ENCODE measurements around the gene GLYR1. TPM values are rescaled to one million over a fixed set of nuclear protein-coding genes. Genes with fewer than 3 reads are reported as not detected.

Gene GLYR1
- polyA plus RNA-seq, 2 of the 4 experiments (the other 2 are of a cell fraction): 37.1 to 55.1 TPM

GRCh38 chr16:4895366-4895765 lies 48.3 kb upstream of the GLYR1 start:
- no peak for FAIRE-seq
- no peak overlapping the region for H3K4me3 ChIP-seq
- DNase-seq (ENCODE audit: low read depth in 1 of 2, low spot score in 1 of 2): no peak
- H3K4me1 ChIP-seq: no peaks in the 10 kb centered on the region
- H3K27ac ChIP-seq: no peak overlapping the region
- TF ChIP-seq HOXB13 (CRISPR knock-in tag; IDR thresholded peaks at IDR 0.05; ENCODE audit: low read depth) (no peak), ZSCAN20 (CRISPR knock-in tag; IDR thresholded peaks at IDR 0.05) (no peak)
- ATAC-seq: no peak
- 92% methylated on average over 13 of the region's 13 CpGs for WGBS (ENCODE audit: missing lambda C conversion rate)
- no peak overlapping the region for H3K4me2 ChIP-seq
- H3K9me3 ChIP-seq: no peaks in the 10 kb centered on the region
- ChIA-PET CTCF (interaction anchor here (3.0 kb wide), 1 partner anchor 61 kb away, joined by 11 read pairs; no protein-coding TSS in a partner anchor), POLR2A (no interaction called here)

GRCh38 chr16:4894276-4895150 lies 47.4 kb upstream of the GLYR1 start:
- FAIRE-seq (no peak), ATAC-seq (peak in 1 of 2 experiments; percentile 79; a peak in 3 of 6 replicates), DNase-seq (ENCODE audit: low read depth in 1 of 2, low spot score in 1 of 2) (peak; percentile 36 to 39)
- no peaks in the 10 kb centered on the region for H3K4me1 ChIP-seq
- no peak overlapping the region for H3K4me2 ChIP-seq
- no peak overlapping the region for H3K4me3 ChIP-seq
- TF ChIP-seq USF2 (IDR thresholded peaks at IDR 0.05) (peak; percentile 86), EHF (CRISPR knock-in tag; IDR thresholded peaks at IDR 0.05) (no peak)
- 91% methylated on average over 21 of the region's 22 CpGs for WGBS (ENCODE audit: missing lambda C conversion rate)
- no peaks in the 10 kb centered on the region for H3K9me3 ChIP-seq
- H3K27ac ChIP-seq: no peak overlapping the region
- CTCF ChIA-PET: interaction anchor here (0.9 to 3.0 kb wide), 3 partner anchors 11 to 62 kb away, joined by 3 to 11 read pairs (median 3); no protein-coding TSS in a partner anchor
- POLR2A ChIA-PET: no interaction called here

GRCh38 chr16:4893103-4893862 lies 46.2 kb upstream of the GLYR1 start:
- no peak for TF ChIP-seq EP300 (IDR thresholded peaks at IDR 0.05)
- TF ChIP-seq ELK1 (IDR thresholded peaks at IDR 0.05; ENCODE audit: low read depth, low read length): no peak
- no peak for TF ChIP-seq NFE2L2 (conservative IDR thresholded peaks at IDR 0.05; ENCODE audit: low read length)
- no peak for TF ChIP-seq MYC (IDR thresholded peaks at IDR 0.05; ENCODE audit: borderline replicate concordance, low read length)
- no peak for TF ChIP-seq PHF8 (IDR thresholded peaks at IDR 0.05; ENCODE audit: borderline replicate concordance, low read depth)
- no peak for TF ChIP-seq POLR2A (IDR thresholded peaks at IDR 0.05; ENCODE audit: low read length)
- no peak for TF ChIP-seq FOXS1 (CRISPR knock-in tag; IDR thresholded peaks at IDR 0.05)
- TF ChIP-seq ZSCAN20 (CRISPR knock-in tag; IDR thresholded peaks at IDR 0.05): no peak
- TF ChIP-seq JUNB (IDR thresholded peaks at IDR 0.05): no peak
- no peak for TF ChIP-seq NR3C1 (IDR thresholded peaks at IDR 0.05)
- no peak for TF ChIP-seq CEBPB (IDR thresholded peaks at IDR 0.05)
- no peak for TF ChIP-seq SREBF2 (IDR thresholded peaks at IDR 0.05)
- TF ChIP-seq CHD4 (IDR thresholded peaks at IDR 0.05; ENCODE audit: borderline replicate concordance): no peak
- no peaks in the 10 kb centered on the region for H3K4me1 ChIP-seq
- no peak overlapping the region for H3K4me3 ChIP-seq
- no peak overlapping the region for H3K4me2 ChIP-seq
- ATAC-seq (no peak), DNase-seq (ENCODE audit: low read depth in 1 of 2, low spot score in 1 of 2) (no peak), FAIRE-seq (no peak)
- ChIA-PET CTCF (interaction anchor here (1.1 to 3.0 kb wide), 5 partner anchors 19 to 63 kb away, joined by 3 to 11 read pairs (median 3); no protein-coding TSS in a partner anchor), POLR2A (no interaction called here)
- WGBS (ENCODE audit: missing lambda C conversion rate): 90% methylated on average over 10 of the region's 26 CpGs
- no peaks in the 10 kb centered on the region for H3K9me3 ChIP-seq
- H3K27ac ChIP-seq: no peak overlapping the region

Measured in A549 (cell line).